OCI-LY1 (cell line): Measurements from ENCODE around the gene FGG.

Source experiments
- EZH2 ChIP-seq: fragments of 200-600 bp; sonication (generic), shearing (Covaris generic); IDR thresholded peaks from 2 replicates; pipeline ENCODE4 v1.8.0; 2017; ENCODE audit warnings: borderline replicate concordance, mixed run types, mild to moderate bottlenecking, antibody characterized with exemption, low read length, moderate library complexity, mixed read lengths
- TF ChIP-seq, protein P1 (sequence below): fragments of 200-600 bp; sonication (generic), shearing (Covaris generic); IDR thresholded peaks from 2 replicates; pipeline ENCODE4 v1.5.1; 2017; ENCODE audit warnings: mild to moderate bottlenecking, antibody characterized with exemption, low read length, moderate library complexity, mixed read lengths

DNA sequence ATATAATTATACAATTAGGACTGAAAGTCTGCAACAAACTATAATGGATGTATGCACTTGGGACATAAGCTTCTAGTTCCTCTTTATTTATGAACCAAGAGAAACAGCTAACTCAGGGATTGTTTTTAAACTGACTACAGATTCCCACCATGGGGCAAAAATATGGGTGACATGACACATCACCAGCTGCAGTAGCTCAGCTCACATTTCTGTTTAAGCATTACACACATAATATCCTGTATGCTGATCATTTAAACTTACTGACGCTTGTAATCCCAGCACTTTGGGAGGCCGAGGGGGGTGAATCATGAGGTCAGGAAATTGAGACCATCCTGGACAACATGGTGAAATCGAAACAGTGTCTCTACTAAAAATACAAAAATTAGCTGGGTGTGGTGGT, 38.1 kb downstream of the FGG start:
- TF ChIP-seq, protein P1, sequence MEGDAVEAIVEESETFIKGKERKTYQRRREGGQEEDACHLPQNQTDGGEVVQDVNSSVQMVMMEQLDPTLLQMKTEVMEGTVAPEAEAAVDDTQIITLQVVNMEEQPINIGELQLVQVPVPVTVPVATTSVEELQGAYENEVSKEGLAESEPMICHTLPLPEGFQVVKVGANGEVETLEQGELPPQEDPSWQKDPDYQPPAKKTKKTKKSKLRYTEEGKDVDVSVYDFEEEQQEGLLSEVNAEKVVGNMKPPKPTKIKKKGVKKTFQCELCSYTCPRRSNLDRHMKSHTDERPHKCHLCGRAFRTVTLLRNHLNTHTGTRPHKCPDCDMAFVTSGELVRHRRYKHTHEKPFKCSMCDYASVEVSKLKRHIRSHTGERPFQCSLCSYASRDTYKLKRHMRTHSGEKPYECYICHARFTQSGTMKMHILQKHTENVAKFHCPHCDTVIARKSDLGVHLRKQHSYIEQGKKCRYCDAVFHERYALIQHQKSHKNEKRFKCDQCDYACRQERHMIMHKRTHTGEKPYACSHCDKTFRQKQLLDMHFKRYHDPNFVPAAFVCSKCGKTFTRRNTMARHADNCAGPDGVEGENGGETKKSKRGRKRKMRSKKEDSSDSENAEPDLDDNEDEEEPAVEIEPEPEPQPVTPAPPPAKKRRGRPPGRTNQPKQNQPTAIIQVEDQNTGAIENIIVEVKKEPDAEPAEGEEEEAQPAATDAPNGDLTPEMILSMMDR = no peak
- TF ChIP-seq EZH2 = no peak
